HG02763 (cell line): ENCODE data around the gene SUSD6.

Experiments
- ATAC-seq: cut with Tn5 transposase; IDR thresholded peaks from one replicate; pipeline ENCODE4 v1.9.1; 2021; ENCODE audit warnings: mild to moderate bottlenecking, moderate library complexity; ENCODE audit not compliant: unreplicated experiment

The SUSD6 gene

GRCh38 chr14:69670093-69670492 is 58.7 kb downstream of the SUSD6 start:
- no peak for ATAC-seq

- ATAC-seq, result no peak
These were observed 60.1 kb downstream of the SUSD6 start for GRCh38 chr14:69671365-69672030.

- no peak for ATAC-seq
These were observed 61.0 kb downstream of the SUSD6 start for GRCh38 chr14:69672356-69672755.

GRCh38 chr14:69673104-69673503 is 61.7 kb downstream of the SUSD6 start:
- ATAC-seq, result no peak

GRCh38 chr14:69673578-69674305 is 62.3 kb downstream of the SUSD6 start:
- no peak for ATAC-seq

GRCh38 chr14:69674546-69675244 is 63.3 kb downstream of the SUSD6 start:
- no peak for ATAC-seq

- no peak for ATAC-seq
These were observed 63.8 kb downstream of the SUSD6 start for GRCh38 chr14:69675245-69675583.

- ATAC-seq, result peak; percentile 57
These were observed 64.6 kb downstream of the SUSD6 start for GRCh38 chr14:69675877-69676416.

GRCh38 chr14:69676723-69677122 is 65.3 kb downstream of the SUSD6 start:
- no peak for ATAC-seq

- ATAC-seq, result no peak
These were observed 68.9 kb downstream of the SUSD6 start for GRCh38 chr14:69680297-69680696.

GRCh38 chr14:69682136-69682535 is 70.7 kb downstream of the SUSD6 start:
- no peak for ATAC-seq

- ATAC-seq, result no peak
These were observed 71.3 kb downstream of the SUSD6 start for GRCh38 chr14:69682621-69683263.

GRCh38 chr14:69683971-69684370 is 72.6 kb downstream of the SUSD6 start:
- ATAC-seq, result no peak

GRCh38 chr14:69684461-69685217 is 73.2 kb downstream of the SUSD6 start:
- ATAC-seq, result no peak

- no peak for ATAC-seq
These were observed 73.8 kb downstream of the SUSD6 start for GRCh38 chr14:69685218-69685616.

GRCh38 chr14:69685716-69686115 is 74.3 kb downstream of the SUSD6 start:
- no peak for ATAC-seq

- ATAC-seq, result no peak
These were observed 76.4 kb downstream of the SUSD6 start for GRCh38 chr14:69687606-69688298.

GRCh38 chr14:69688299-69688649 is 76.9 kb downstream of the SUSD6 start:
- no peak for ATAC-seq

GRCh38 chr14:69690042-69690441 is 78.6 kb downstream of the SUSD6 start:
- ATAC-seq, result no peak

GRCh38 chr14:69692594-69692993 is 81.2 kb downstream of the SUSD6 start:
- no peak for ATAC-seq
